Body of pancreas (tissue), 4 donors: ENCODE measurements around the gene DPP9. TPM values are rescaled to one million over a fixed set of nuclear protein-coding genes. Genes with fewer than 3 reads are reported as not detected.

ENCODE experiments used
- ATAC-seq: fragments of 150-250 bp; one replicate; pipeline ENCODE4 v1.9.1; 2016
- DNase-seq, 4 donors: peaks; one replicate each; pipeline ENCODE4 v3.0.0-alpha.2; 2019
- H3K27ac ChIP-seq, 4 donors: fragments of 200-600 bp; sonication (generic); 1 replicate in 3 of 4; 2 replicates in 1 of 4; pipeline versions ENCODE4 v1.5.1 to v1.6.1; 2016 to 2019; ENCODE audit warnings: mild to moderate bottlenecking in 1 of 4, mixed read lengths in 1 of 4, moderate library complexity in 1 of 4
- H3K27me3 ChIP-seq, 2 donors: fragments of 200-600 bp; sonication (generic); one replicate each; pipeline ENCODE4 v1.6.0; 2016; ENCODE audit warnings: mild to moderate bottlenecking in 1 of 2
- H3K36me3 ChIP-seq, 2 donors: fragments of 200-600 bp; sonication (generic); replicated peaks in 1 of 2; 2 replicates each; pipeline ENCODE4 v1.5.1; 2016; ENCODE audit warnings: low read depth in 2 of 2; ENCODE audit not compliant: insufficient read depth in 1 of 2
- H3K4me1 ChIP-seq: fragments of 200-600 bp; sonication (generic); one replicate; pipeline ENCODE4 v1.6.0; 2016
- H3K4me3 ChIP-seq, 2 donors: fragments of 200-600 bp; sonication (generic); 1 replicate in 1 of 2; 2 replicates in 1 of 2; pipeline ENCODE4 v1.5.1; 2016 to 2019
- H3K9me3 ChIP-seq, 3 donors: fragments of 200-600 bp; sonication (generic); 1 replicate in 2 of 3; 2 replicates in 1 of 3; pipeline ENCODE4 v1.5.1; 2016
- CTCF ChIP-seq, 7 experiments: fragments of 450-650 bp in 4 of 7; fragments of 200-600 bp in 3 of 7; sonication (generic) in 3 of 7; IDR thresholded peaks; one replicate each; pipeline ENCODE4 v1.5.1; 2016 to 2019; ENCODE audit warnings: antibody characterized with exemption in 7 of 7
- POLR2A ChIP-seq, 3 donors: fragments of 450-650 bp; IDR thresholded peaks; one replicate each; pipeline ENCODE4 v1.6.1; 2016; ENCODE audit warnings: antibody characterized with exemption in 3 of 3, mild to moderate bottlenecking in 2 of 3
- WGBS, 2 donors: methylation state at CpG; one replicate each; pipeline ENCODE4 v1.1.5; 2017; 5-methylcytosine and 5-hydroxymethylcytosine counted together
- intact Hi-C: fragments of 100-400 bp; cut with DNase I; formaldehyde crosslinking; loops from one replicate; pipeline ENCODE4 v1.15.1; 2023
- microRNA-seq, 2 donors: library from miRNA; unstranded; fragments of <30 nt; microRNA quantifications; one replicate each; pipeline ENCODE4, GENCODE V29; 2016; ENCODE audit warnings: borderline number of aligned reads in 2 of 2, borderline replicate concordance in 2 of 2
- small RNA-seq: library from RNA; depleted of rRNA; stranded (forward); fragments of <200 nt; gene quantifications from one replicate; pipeline ENCODE3, GENCODE V24; 2016
- total RNA-seq, 2 donors: library from RNA; depleted of rRNA; stranded (reverse); fragments of >200 nt; gene quantifications; one replicate each; pipeline ENCODE4 v1.1.0, GENCODE V29; 2016

Gene DPP9
- total RNA-seq, 2 donors from 2014 or later: 44.6 to 130 TPM

GRCh38 chr19:4636151-4636717 lies 87.4 kb downstream of the DPP9 start:
- H3K36me3 ChIP-seq: no peaks in the 10 kb centered on the region
- peaks cover 41% of the 10 kb centered on the region for H3K4me1 ChIP-seq
- H3K27me3 ChIP-seq: no peaks in the 10 kb centered on the region
- ATAC-seq (peak; percentile 24), DNase-seq (peak; percentile 52 to 71 (median 64))
- H3K27ac ChIP-seq: no peak overlapping the region
- intact Hi-C loops: loop anchor here (10.0 kb wide), 1 partner anchor 61 kb away; no protein-coding TSS in a partner anchor
- TF ChIP-seq CTCF (IDR thresholded peaks at IDR 0.05) (peak; percentile 79 to 97 (median 84)), POLR2A (IDR thresholded peaks at IDR 0.05) (no peak)
- H3K9me3 ChIP-seq: no peaks in the 10 kb centered on the region
- 0 to 1% methylated on average over 3 to 31 of the region's 43 CpGs for WGBS, 2 donors
- peak overlapping the region; percentile 23 for H3K4me3 ChIP-seq

DNA sequence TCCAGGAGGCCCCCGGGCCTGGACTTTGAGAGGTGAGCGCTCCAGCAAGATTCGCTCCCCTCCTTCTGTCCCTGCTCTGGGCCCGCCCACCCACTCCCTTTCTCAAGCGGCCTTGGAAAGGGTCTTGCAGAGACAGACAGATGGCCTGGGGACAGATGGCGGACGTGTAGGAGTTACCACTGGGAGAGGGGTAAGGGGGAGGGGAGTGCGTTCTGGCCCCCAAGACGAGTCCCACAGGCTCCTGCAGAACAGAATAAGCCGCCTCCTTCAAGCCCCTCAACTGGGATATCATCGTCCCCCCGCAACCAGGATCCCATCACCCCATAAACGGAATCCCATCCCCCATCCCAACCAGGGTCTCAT lies 87.9 kb downstream of the DPP9 start:
- 21 to 27% methylated on average over 12 of the region's 13 CpGs for WGBS, 2 donors
- ATAC-seq (no peak), DNase-seq (no peak)
- Histone ChIP-seq H3K4me1 (peaks cover 41% of the 10 kb centered on the region), H3K36me3 (no peaks in the 10 kb centered on the region), H3K27ac (no peak overlapping the region), H3K9me3 (no peaks in the 10 kb centered on the region), H3K27me3 (no peaks in the 10 kb centered on the region), H3K4me3 (peak overlapping the region in 1 of 2 donors; percentile 23)
- TF ChIP-seq POLR2A (IDR thresholded peaks at IDR 0.05) (no peak), CTCF (IDR thresholded peaks at IDR 0.05) (no peak)
- intact Hi-C loops: loop anchor here (10.0 kb wide), 1 partner anchor 61 kb away; no protein-coding TSS in a partner anchor

GRCh38 chr19:4633140-4633967 lies 90.3 kb downstream of the DPP9 start:
- intact Hi-C loops: loop anchor here (10.0 kb wide), 1 partner anchor 59 kb away; no protein-coding TSS in a partner anchor
- TF ChIP-seq POLR2A (IDR thresholded peaks at IDR 0.05): no peak
- peak; percentile 51 to 84 (median 65) for TF ChIP-seq CTCF (IDR thresholded peaks at IDR 0.05)
- H3K4me1 ChIP-seq: peaks cover 24% of the 10 kb centered on the region
- H3K9me3 ChIP-seq: no peaks in the 10 kb centered on the region
- no peaks in the 10 kb centered on the region for H3K36me3 ChIP-seq
- H3K4me3 ChIP-seq: no peak overlapping the region
- no peaks in the 10 kb centered on the region for H3K27me3 ChIP-seq
- peak; percentile 59 to 80 (median 74) for DNase-seq
- peak overlapping the region in 3 of 4 donors; percentile 28 to 48 (median 34) for H3K27ac ChIP-seq
- WGBS, 2 donors: 22 to 28% methylated on average over 9 to 14 of the region's 14 CpGs
- peak; percentile 73 for ATAC-seq

Small RNA genes lying within 50 kb of the gene (microRNA-seq; reads per million reads assigned to microRNA genes)
- gene MIR7-3: 4.7 to 9.0 reads per million in 2 donors

Small RNA genes lying within 50 kb of the gene (small RNA-seq; reads per million reads assigned to genes)
- not detected for gene MIR7-3

Other genes starting within 250 kb of the DPP9 start
- 100 to 1,000 TPM in 1 of 2 donors, 10 to 100 TPM in 1; 18.9 to 125 TPM for gene PLIN4, start 205.4 kb downstream of the DPP9 start, total RNA-seq
- gene PLIN5, start 188.6 kb downstream of the DPP9 start, total RNA-seq: 100 to 1,000 TPM in 1 of 2 donors, 10 to 100 TPM in 1; 72.9 to 132 TPM
- 10 to 100 TPM in 1 of 2 donors, 1 to 10 TPM in 1; 8.8 to 21.1 TPM for gene LRG1, start 183.8 kb downstream of the DPP9 start, total RNA-seq
- 10 to 100 TPM in 1 of 2 donors, 1 to 10 TPM in 1; 6.0 to 11.5 TPM for gene SEMA6B, start 164.2 kb downstream of the DPP9 start, total RNA-seq
- gene TNFAIP8L1, start 84.3 kb downstream of the DPP9 start, total RNA-seq: 1 to 10 TPM; 3.4 to 5.3 TPM
- gene MYDGF, start 53.5 kb downstream of the DPP9 start, total RNA-seq: 10 to 100 TPM; 42.5 to 50.1 TPM
- 10 to 100 TPM in 1 of 2 donors, 1 to 10 TPM in 1; 8.0 to 20.4 TPM for gene FEM1A, start 67.9 kb upstream of the DPP9 start, total RNA-seq
- 10 to 100 TPM in 1 of 2 donors, 1 to 10 TPM in 1; 5.4 to 12.9 TPM for gene TICAM1, start 107.9 kb upstream of the DPP9 start, total RNA-seq
- 10 to 100 TPM; 18.4 to 28.0 TPM for gene PLIN3, start 143.8 kb upstream of the DPP9 start, total RNA-seq
- not detected for gene ARRDC5, start 179.1 kb upstream of the DPP9 start, total RNA-seq
- gene UHRF1, start 185.7 kb upstream of the DPP9 start, total RNA-seq: 1 to 10 TPM; 2.1 to 3.3 TPM
- gene KDM4B, start 245.3 kb upstream of the DPP9 start, total RNA-seq: 10 to 100 TPM; 18.9 to 35.3 TPM